NB4 (cell line): ENCODE results near the gene PIBF1.

Source experiments
- CTCF ChIP-seq: IDR thresholded peaks from one replicate; pipeline ENCODE4 v1.5.1; 2012; ENCODE audit warnings: low read depth, low read length
- MAX ChIP-seq: IDR thresholded peaks from 2 replicates; pipeline ENCODE4 v1.6.1; 2011; ENCODE audit warnings: low read depth, low read length
- MYC ChIP-seq: IDR thresholded peaks from 2 replicates; pipeline ENCODE4 v1.6.1; 2011; ENCODE audit warnings: low read depth, low read length
- POLR2A ChIP-seq: IDR thresholded peaks from 2 replicates; pipeline ENCODE4 v1.6.1; 2011; ENCODE audit warnings: mild to moderate bottlenecking; ENCODE audit not compliant: insufficient read length; ENCODE audit errors: extremely low read depth

- TF ChIP-seq MAX: no peak
- no peak for TF ChIP-seq CTCF
- no peak for TF ChIP-seq POLR2A
- no peak for TF ChIP-seq MYC
Measured at GRCh38 chr13:73038064-73038463, 256.1 kb downstream of the PIBF1 start.
